Stimulated activated naive CD8-positive, alpha-beta T cell treated with anti-CD3 and anti-CD28 coated beads, Interleukin-15, Interleukin-2, amounts not matched to agents 100 ng/mL and 50 ng/mL, for 24 hours (primary cell): ENCODE results near the gene PCDHGC3.
"Not testable (repeated sequence)": the region's sequence is repeated elsewhere in the genome, so short reads cannot be mapped to it uniquely, and the experiment has no call there.

Source experiments
- H3K27ac Mint-ChIP-seq: one replicate; pipeline ENCODE4 v1.8.0; 2021; ENCODE audit warnings: mild to moderate bottlenecking, mixed read lengths
- H3K27me3 Mint-ChIP-seq: one replicate; pipeline ENCODE4 v1.8.0; 2021; ENCODE audit warnings: mixed read lengths
- H3K36me3 Mint-ChIP-seq: one replicate; pipeline ENCODE4 v1.8.0; 2021; ENCODE audit warnings: low read depth, mixed read lengths
- H3K4me1 Mint-ChIP-seq: one replicate; pipeline ENCODE4 v1.8.0; 2021; ENCODE audit warnings: low read depth, mixed read lengths
- H3K4me3 Mint-ChIP-seq: one replicate; pipeline ENCODE4 v1.8.0; 2021; ENCODE audit warnings: mild to moderate bottlenecking, mixed read lengths
- H3K9me3 Mint-ChIP-seq: one replicate; pipeline ENCODE4 v1.8.0; 2021; ENCODE audit warnings: mixed read lengths

Gene PCDHGC3

GRCh38 chr5:141475625-141476131 is at the start of gene PCDHGC3:
TSS of gene PCDHGC3 (plus strand) at chr5:141475966. CDS start at chr5:141476117, 151 bp downstream.
- Mint-ChIP-seq H3K36me3 (no peaks in the 10 kb centered on the region), H3K4me3 (peak within 1 kb of the TSS; percentile 86), H3K4me1 (peaks cover 20% of the 10 kb centered on the region), H3K9me3 (no peaks in the 10 kb centered on the region), H3K27ac (no peak within 1 kb of the TSS), H3K27me3 (peaks cover 56% of the 10 kb centered on the region)

GRCh38 chr5:141427783-141428426 is 47.9 kb upstream of the PCDHGC3 start:
- H3K27me3 Mint-ChIP-seq, result peaks cover 76% of the 10 kb centered on the region

GRCh38 chr5:141430332-141431113 is 45.2 kb upstream of the PCDHGC3 start, which contains the start of gene PCDHGA12:
TSS of gene PCDHGA12 (plus strand) at chr5:141430507. CDS start at chr5:141430760, 253 bp downstream.
- Mint-ChIP-seq H3K27me3 (peaks cover 69% of the 10 kb centered on the region), H3K9me3 (peaks cover 26% of the 10 kb centered on the region), H3K27ac (no peak within 1 kb of the TSS), H3K36me3 (peaks cover 28% of the 10 kb centered on the region), H3K4me3 (peak within 1 kb of the TSS; percentile 76), H3K4me1 (peaks cover 10% of the 10 kb centered on the region)

More at GRCh38 chr5:141427783-141428426, 47.9 kb upstream of the PCDHGC3 start:
- Mint-ChIP-seq H3K27ac (no peak overlapping the region), H3K36me3 (peaks cover 25% of the 10 kb centered on the region), H3K4me1 (peaks cover 10% of the 10 kb centered on the region), H3K9me3 (peaks cover 24% of the 10 kb centered on the region), H3K4me3 (no peak overlapping the region)

- H3K27ac Mint-ChIP-seq, result no peak overlapping the region
- peaks cover 63% of the 10 kb centered on the region for H3K27me3 Mint-ChIP-seq
- H3K36me3 Mint-ChIP-seq, result peaks cover 28% of the 10 kb centered on the region
Observed at GRCh38 chr5:141431286-141431685, 44.5 kb upstream of the PCDHGC3 start.

GRCh38 chr5:141432308-141432707 is 43.5 kb upstream of the PCDHGC3 start:
- H3K9me3 Mint-ChIP-seq, result peaks cover 26% of the 10 kb centered on the region

More at GRCh38 chr5:141431286-141431685, 44.5 kb upstream of the PCDHGC3 start:
- Mint-ChIP-seq H3K4me3 (peak overlapping the region; percentile 76), H3K4me1 (peaks cover 10% of the 10 kb centered on the region), H3K9me3 (peaks cover 26% of the 10 kb centered on the region)

GRCh38 chr5:141432726-141433125 is 43.0 kb upstream of the PCDHGC3 start:
- H3K27me3 Mint-ChIP-seq, result peaks cover 61% of the 10 kb centered on the region
- peaks cover 26% of the 10 kb centered on the region for H3K9me3 Mint-ChIP-seq
- not testable (repeated sequence) for H3K27ac Mint-ChIP-seq, H3K4me3 Mint-ChIP-seq
- H3K36me3 Mint-ChIP-seq, result peaks cover 28% of the 10 kb centered on the region
- H3K4me1 Mint-ChIP-seq, result peaks cover 10% of the 10 kb centered on the region

More at GRCh38 chr5:141432308-141432707, 43.5 kb upstream of the PCDHGC3 start:
- H3K4me1 Mint-ChIP-seq, result peaks cover 10% of the 10 kb centered on the region
- H3K27ac Mint-ChIP-seq, H3K4me3 Mint-ChIP-seq: not testable (repeated sequence)
- peaks cover 62% of the 10 kb centered on the region for H3K27me3 Mint-ChIP-seq
- peaks cover 28% of the 10 kb centered on the region for H3K36me3 Mint-ChIP-seq

GRCh38 chr5:141434006-141434405 is 41.8 kb upstream of the PCDHGC3 start:
- Mint-ChIP-seq H3K9me3 (peaks cover 23% of the 10 kb centered on the region), H3K4me3 (no peak overlapping the region), H3K27ac (no peak overlapping the region), H3K36me3 (peaks cover 23% of the 10 kb centered on the region), H3K27me3 (peaks cover 58% of the 10 kb centered on the region), H3K4me1 (peaks cover 10% of the 10 kb centered on the region)

- no peaks in the 10 kb centered on the region for H3K4me1 Mint-ChIP-seq
- H3K27me3 Mint-ChIP-seq, result peaks cover 42% of the 10 kb centered on the region
- peaks cover 8% of the 10 kb centered on the region for H3K36me3 Mint-ChIP-seq
- H3K9me3 Mint-ChIP-seq, result peaks cover 9% of the 10 kb centered on the region
- no peak overlapping the region for H3K4me3 Mint-ChIP-seq
- H3K27ac Mint-ChIP-seq, result no peak overlapping the region
Observed at GRCh38 chr5:141437221-141437620, 38.5 kb upstream of the PCDHGC3 start.

- peaks cover 29% of the 10 kb centered on the region for H3K27me3 Mint-ChIP-seq
- H3K27ac Mint-ChIP-seq, result no peak overlapping the region
- peaks cover 4% of the 10 kb centered on the region for H3K9me3 Mint-ChIP-seq
- no peak overlapping the region for H3K4me3 Mint-ChIP-seq
- H3K4me1 Mint-ChIP-seq, result no peaks in the 10 kb centered on the region
- peaks cover 4% of the 10 kb centered on the region for H3K36me3 Mint-ChIP-seq
Observed at GRCh38 chr5:141439411-141440141, 36.2 kb upstream of the PCDHGC3 start.

GRCh38 chr5:141440341-141440740 is 35.4 kb upstream of the PCDHGC3 start:
- H3K4me1 Mint-ChIP-seq, result no peaks in the 10 kb centered on the region
- peaks cover 4% of the 10 kb centered on the region for H3K9me3 Mint-ChIP-seq
- no peak overlapping the region for H3K27ac Mint-ChIP-seq
- no peak overlapping the region for H3K4me3 Mint-ChIP-seq
- H3K36me3 Mint-ChIP-seq, result peaks cover 4% of the 10 kb centered on the region
- H3K27me3 Mint-ChIP-seq, result peaks cover 25% of the 10 kb centered on the region

GRCh38 chr5:141441571-141442170 is 34.1 kb upstream of the PCDHGC3 start:
- peaks cover 4% of the 10 kb centered on the region for H3K9me3 Mint-ChIP-seq
- no peak overlapping the region for H3K27ac Mint-ChIP-seq
- H3K27me3 Mint-ChIP-seq, result peaks cover 26% of the 10 kb centered on the region
- no peaks in the 10 kb centered on the region for H3K4me1 Mint-ChIP-seq
- H3K4me3 Mint-ChIP-seq, result no peak overlapping the region
- H3K36me3 Mint-ChIP-seq, result peaks cover 4% of the 10 kb centered on the region

GRCh38 chr5:141465351-141465750 is 10.4 kb upstream of the PCDHGC3 start:
- H3K4me1 Mint-ChIP-seq, result no peaks in the 10 kb centered on the region
- no peak overlapping the region for H3K4me3 Mint-ChIP-seq
- H3K27me3 Mint-ChIP-seq, result peaks cover 26% of the 10 kb centered on the region
- peaks cover 6% of the 10 kb centered on the region for H3K9me3 Mint-ChIP-seq
- no peaks in the 10 kb centered on the region for H3K36me3 Mint-ChIP-seq
- no peak overlapping the region for H3K27ac Mint-ChIP-seq

- Mint-ChIP-seq H3K4me1 (peaks cover 20% of the 10 kb centered on the region), H3K27ac (no peak overlapping the region), H3K9me3 (no peaks in the 10 kb centered on the region), H3K4me3 (peak overlapping the region; percentile 86), H3K36me3 (no peaks in the 10 kb centered on the region), H3K27me3 (peaks cover 62% of the 10 kb centered on the region)
Observed at GRCh38 chr5:141476132-141476911, 556 bp downstream of the PCDHGC3 start.
